Liver (tissue), 3 donors: ENCODE data around the gene LCMT1.

Source experiments
- CTCF ChIP-seq: fragments of 150-350 bp; IDR thresholded peaks from 2 replicates; pipeline ENCODE4 v1.5.1; 2017; ENCODE audit warnings: improper control_type of control experiment, low read depth, low read length; ENCODE audit not compliant: missing input control
- EGR1 ChIP-seq, 2 donors: IDR thresholded peaks; 2 replicates each; pipeline ENCODE4 v1.6.1; 2016 to 2018; ENCODE audit warnings: antibody characterized with exemption in 2 of 2, low read depth in 2 of 2
- GABPA ChIP-seq, 2 donors: IDR thresholded peaks in 1 of 2; conservative IDR thresholded peaks in 1 of 2; 2 replicates each; pipeline ENCODE4 v1.6.1; 2016; ENCODE audit warnings: antibody characterized with exemption in 2 of 2, mild to moderate bottlenecking in 1 of 2, moderate library complexity in 1 of 2
- RAD21 ChIP-seq, 2 donors: IDR thresholded peaks; 2 replicates each; pipeline ENCODE4 v1.6.1; 2016; ENCODE audit warnings: antibody characterized with exemption in 2 of 2, mild to moderate bottlenecking in 2 of 2
- REST ChIP-seq: IDR thresholded peaks from 2 replicates; pipeline ENCODE4 v1.6.1; 2016; ENCODE audit warnings: antibody characterized with exemption, mild to moderate bottlenecking
- SP1 ChIP-seq: IDR thresholded peaks from 2 replicates; pipeline ENCODE4 v1.6.1; 2018; ENCODE audit warnings: antibody characterized with exemption, mild to moderate bottlenecking
- TAF1 ChIP-seq: conservative IDR thresholded peaks from 2 replicates; pipeline ENCODE4 v1.6.1; 2016; ENCODE audit warnings: antibody characterized with exemption, mild to moderate bottlenecking
- TF ChIP-seq, protein P1 (sequence below): IDR thresholded peaks from 2 replicates; pipeline ENCODE4 v1.6.1; 2016; ENCODE audit warnings: antibody characterized with exemption
- TF ChIP-seq, protein P2 (sequence below): IDR thresholded peaks from 2 replicates; pipeline ENCODE4 v1.6.1; 2016; ENCODE audit warnings: antibody characterized with exemption
- TF ChIP-seq, protein P3 (sequence below): IDR thresholded peaks from 2 replicates; pipeline ENCODE4 v1.6.1; 2016; ENCODE audit warnings: antibody characterized with exemption
- donor health status: healthy.
- donor health status: healthy.

DNA sequence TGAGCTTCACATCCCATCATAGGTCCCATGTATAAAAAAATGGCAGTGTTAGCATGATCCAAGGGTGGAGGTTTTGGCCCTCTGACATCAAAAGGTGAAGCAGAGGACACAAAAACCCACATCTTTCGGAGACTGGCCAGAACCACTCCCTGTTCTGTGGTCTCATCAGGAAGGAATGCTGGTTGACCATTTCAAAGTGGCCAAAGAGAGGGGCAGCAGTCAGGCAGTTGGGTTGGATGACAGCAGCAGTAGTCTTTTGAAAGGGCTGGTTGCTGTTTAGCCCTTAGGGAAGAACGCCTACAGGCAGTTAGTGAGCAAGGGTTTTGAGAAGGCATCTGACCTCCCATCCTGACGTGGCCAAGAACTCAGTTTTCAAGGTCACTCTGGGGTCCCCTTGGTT, 40.5 kb downstream of the LCMT1 start:
- TF ChIP-seq REST = no peak
- no peak for TF ChIP-seq GABPA (IDR thresholded peaks at IDR 0.05 in 1 of 2, conservative IDR thresholded peaks at IDR 0.05 in 1 of 2)
- no peak for TF ChIP-seq CTCF
- TF ChIP-seq RAD21 (IDR thresholded peaks at IDR 0.05) = no peak
- no peak for TF ChIP-seq SP1
- TF ChIP-seq, protein P1, sequence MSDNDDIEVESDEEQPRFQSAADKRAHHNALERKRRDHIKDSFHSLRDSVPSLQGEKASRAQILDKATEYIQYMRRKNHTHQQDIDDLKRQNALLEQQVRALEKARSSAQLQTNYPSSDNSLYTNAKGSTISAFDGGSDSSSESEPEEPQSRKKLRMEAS = no peak
- TF ChIP-seq, protein P2, sequence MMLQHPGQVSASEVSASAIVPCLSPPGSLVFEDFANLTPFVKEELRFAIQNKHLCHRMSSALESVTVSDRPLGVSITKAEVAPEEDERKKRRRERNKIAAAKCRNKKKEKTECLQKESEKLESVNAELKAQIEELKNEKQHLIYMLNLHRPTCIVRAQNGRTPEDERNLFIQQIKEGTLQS = no peak
- TF ChIP-seq, protein P3, sequence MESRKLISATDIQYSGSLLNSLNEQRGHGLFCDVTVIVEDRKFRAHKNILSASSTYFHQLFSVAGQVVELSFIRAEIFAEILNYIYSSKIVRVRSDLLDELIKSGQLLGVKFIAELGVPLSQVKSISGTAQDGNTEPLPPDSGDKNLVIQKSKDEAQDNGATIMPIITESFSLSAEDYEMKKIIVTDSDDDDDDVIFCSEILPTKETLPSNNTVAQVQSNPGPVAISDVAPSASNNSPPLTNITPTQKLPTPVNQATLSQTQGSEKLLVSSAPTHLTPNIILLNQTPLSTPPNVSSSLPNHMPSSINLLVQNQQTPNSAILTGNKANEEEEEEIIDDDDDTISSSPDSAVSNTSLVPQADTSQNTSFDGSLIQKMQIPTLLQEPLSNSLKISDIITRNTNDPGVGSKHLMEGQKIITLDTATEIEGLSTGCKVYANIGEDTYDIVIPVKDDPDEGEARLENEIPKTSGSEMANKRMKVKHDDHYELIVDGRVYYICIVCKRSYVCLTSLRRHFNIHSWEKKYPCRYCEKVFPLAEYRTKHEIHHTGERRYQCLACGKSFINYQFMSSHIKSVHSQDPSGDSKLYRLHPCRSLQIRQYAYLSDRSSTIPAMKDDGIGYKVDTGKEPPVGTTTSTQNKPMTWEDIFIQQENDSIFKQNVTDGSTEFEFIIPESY = no peak
- no peak for TF ChIP-seq TAF1
- TF ChIP-seq EGR1 (IDR thresholded peaks at IDR 0.05; ENCODE audit: low read depth in 2 of 2) = no peak
